GM18520 (cell line): Measurements from ENCODE around the gene CMSS1.

ENCODE experiments used
- ATAC-seq: cut with Tn5 transposase; IDR thresholded peaks from one replicate; pipeline ENCODE4 v1.9.1; 2021; ENCODE audit not compliant: unreplicated experiment

CMSS1 gene

GRCh38 chr3:100159331-100160153 is 341.9 kb downstream of the CMSS1 start:
- no peak for ATAC-seq

DNA sequence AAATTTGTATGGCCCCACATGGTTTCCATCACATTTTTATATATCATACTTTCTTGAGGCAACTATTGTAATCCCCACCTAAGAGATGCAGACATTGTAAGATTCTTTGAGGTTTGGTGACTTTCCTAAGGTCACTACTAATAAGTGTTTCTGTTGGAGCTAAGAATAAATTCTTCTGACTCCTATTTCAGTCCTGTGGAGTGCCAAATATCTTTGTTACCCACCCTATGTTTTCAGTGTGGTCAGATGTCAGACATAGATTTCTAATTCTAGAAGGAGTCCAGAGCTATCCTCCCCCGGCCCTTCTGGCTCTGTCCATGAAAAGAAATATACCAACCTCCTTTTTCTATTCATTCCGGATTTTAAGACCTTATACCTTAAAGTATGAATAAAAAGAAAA is 342.9 kb downstream of the CMSS1 start:
- no peak for ATAC-seq

DNA sequence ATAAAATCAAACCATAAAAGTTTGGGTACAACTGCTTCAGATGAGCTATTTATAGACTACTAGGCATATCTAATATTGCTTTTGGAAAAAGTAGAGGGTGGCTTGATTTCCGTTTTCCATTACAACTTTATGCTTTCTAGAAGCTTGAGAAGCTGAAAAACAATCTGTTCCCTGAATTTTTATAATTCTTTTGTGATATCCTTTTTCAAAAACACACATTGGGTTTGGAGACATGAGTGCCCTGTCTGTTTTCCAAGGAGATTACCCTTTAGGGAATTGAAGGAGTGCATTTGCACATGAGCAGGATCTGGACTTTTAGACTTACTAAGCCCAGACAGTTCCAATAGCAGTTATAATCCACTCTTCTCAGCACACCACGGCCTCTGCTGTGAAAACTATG is 346.1 kb downstream of the CMSS1 start:
- no peak for ATAC-seq

DNA sequence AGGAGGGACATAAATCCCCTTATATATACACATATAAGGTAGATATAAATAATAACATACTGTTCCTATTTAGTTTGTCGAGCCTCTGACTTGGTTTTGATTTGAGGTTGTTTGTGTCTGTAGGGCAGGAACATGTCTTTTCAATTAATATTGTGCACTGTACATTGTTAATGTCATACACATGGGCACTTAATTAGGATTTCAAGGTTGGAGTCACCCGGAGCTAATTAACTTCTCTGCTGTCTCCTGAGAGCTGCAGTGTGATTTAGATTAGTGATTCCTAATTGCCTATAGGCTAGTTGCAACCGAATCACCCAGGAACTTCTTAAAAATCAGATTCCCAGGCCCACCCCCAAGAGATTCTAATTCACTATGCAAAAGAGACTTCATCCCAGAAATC is 347.1 kb downstream of the CMSS1 start:
- ATAC-seq, result no peak

DNA sequence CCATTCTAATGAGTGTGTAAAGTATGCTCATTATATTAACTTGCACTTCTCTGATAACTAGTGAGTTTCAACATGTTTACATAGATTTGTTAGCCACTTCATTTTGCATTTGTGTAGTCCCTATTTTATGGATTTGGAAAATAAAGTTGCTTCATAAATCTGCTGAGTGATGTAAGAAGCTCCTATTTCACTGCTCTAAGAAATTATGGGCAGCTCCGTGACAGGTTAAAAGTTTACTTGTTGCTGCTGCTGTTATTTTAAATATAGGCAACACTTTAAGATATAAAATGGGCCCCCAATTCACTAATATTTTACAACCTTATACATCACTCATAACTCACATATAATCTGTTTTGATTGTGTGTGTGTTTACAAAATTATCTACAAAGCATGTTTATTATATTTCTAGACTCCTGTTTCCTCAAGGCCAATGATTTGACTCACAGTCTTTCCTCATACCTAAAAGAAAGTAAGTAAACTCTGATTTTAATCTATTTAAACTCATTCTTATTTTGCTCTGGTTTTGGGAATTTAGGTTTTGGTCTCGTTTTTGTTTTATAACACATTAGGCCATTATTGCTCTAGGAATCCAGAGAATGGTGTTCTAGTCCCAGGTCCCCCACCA is 348.4 kb downstream of the CMSS1 start:
- ATAC-seq, result no peak

DNA sequence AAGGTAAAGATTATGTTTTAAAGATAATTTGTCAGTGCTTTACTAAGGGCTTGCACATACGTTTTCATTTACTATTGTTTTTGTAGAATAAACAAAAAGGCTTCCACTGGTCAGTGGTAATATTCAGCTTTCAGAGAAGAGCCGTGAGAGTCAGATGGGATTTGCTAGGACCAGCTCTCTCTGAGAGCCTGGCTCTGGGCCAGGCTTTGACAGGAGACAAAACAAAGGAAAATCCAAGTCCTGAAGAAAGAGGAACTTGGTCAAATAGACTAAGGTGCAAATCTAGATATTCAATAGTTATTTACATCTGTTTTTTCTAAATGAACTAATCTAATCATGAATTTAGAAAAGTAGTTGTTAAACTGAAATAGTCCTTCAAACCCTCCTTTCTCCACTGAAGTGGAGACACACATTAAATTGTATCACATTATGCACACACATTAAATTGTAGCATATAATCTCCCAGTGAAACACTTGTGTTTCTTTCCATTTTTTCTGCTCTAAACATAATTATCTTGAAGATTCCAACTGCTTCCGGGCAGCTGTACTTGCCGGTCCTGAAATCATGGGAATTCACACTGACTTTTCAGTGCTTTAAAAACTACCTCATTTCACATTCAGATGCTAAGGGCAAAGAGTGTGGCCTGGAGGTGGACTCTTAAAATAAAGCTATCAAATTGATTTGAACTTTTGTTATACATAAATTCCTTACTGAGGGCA is 351.7 kb downstream of the CMSS1 start:
- no peak for ATAC-seq

DNA sequence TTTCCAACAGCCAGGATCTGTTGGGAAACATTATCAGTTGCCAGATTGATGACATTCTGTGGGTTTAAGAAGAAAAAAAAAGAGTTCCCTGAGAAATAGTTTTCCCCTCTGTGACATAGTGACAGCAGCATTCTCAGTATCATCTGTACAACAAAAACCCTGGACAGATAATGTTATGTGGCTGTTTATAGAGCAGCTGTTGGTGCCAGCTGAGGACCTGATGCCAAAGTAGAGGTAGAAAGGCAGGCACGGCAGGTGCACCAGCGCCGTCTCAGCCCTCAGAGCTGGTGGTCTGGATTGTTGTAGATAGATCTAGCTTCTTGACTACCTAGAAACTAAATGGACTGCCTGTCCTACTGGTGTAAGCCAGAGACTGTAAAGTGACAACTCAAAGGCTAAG is 352.8 kb downstream of the CMSS1 start:
- no peak for ATAC-seq

DNA sequence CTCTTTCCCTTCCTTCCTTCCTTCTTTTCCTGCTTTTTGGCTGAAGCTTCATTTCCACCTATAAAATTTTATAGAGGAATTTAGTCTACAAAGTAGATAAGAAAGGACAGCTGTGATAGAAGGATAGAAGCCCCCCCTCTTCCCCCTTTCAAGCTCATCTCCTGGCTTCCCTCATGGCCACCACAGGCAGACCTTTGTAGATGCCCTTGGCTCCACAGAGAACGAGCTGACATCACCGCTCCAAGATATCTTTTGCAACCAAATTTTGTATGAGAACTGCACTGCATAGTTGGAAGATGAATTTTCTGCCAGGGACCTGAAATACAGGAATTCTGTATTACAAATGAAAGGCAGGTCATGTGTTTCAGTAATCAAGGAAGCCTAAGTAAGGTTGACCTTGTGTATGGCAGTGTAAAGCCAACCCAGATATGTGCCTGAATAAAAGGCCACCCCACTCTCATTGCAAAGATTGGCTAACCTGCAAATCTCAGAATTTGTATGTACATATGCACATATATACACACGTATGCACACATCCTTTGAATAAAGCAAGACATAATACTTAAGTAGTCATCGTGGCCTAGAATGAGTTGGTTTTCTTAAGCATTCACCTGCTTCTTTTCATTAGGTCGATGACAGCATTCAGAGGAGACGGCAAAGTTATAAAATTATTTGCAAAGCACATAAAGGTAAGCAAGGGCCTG is 353.7 kb downstream of the CMSS1 start:
- no peak for ATAC-seq

GRCh38 chr3:100173961-100174360 is 356.3 kb downstream of the CMSS1 start:
- ATAC-seq, result no peak

- ATAC-seq, result no peak
Measured at GRCh38 chr3:100175637-100176280, 358.1 kb downstream of the CMSS1 start.

GRCh38 chr3:100179692-100180349 is 362.2 kb downstream of the CMSS1 start:
- no peak for ATAC-seq

DNA sequence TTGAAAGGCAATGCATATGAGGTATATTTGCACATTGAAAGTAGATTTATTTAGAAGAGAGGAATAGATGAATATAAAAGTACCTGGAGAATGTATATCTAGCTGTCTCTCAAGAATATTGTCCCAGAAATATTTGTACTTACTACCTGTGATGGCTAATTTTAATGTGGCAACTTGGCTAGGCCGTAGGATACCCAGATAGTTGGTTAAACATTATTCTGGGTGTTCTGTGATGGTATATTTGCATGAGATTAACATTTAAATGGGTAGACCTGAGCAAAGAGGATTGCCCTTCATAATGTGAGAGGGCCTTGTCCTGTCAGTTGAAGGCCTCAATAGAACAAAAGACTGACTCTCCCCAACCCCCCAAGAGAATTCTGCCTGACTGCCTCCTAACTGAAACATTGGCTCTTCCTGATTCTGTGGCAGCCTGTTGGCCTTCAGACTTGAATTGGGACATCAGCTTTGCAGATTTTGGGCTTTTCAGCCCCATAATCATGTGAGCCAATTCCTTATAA is 366.0 kb downstream of the CMSS1 start:
- ATAC-seq, result no peak

GRCh38 chr3:100184948-100185570 is 367.4 kb downstream of the CMSS1 start:
- no peak for ATAC-seq

- ATAC-seq, result no peak
Measured at GRCh38 chr3:100185847-100186246, 368.2 kb downstream of the CMSS1 start.

DNA sequence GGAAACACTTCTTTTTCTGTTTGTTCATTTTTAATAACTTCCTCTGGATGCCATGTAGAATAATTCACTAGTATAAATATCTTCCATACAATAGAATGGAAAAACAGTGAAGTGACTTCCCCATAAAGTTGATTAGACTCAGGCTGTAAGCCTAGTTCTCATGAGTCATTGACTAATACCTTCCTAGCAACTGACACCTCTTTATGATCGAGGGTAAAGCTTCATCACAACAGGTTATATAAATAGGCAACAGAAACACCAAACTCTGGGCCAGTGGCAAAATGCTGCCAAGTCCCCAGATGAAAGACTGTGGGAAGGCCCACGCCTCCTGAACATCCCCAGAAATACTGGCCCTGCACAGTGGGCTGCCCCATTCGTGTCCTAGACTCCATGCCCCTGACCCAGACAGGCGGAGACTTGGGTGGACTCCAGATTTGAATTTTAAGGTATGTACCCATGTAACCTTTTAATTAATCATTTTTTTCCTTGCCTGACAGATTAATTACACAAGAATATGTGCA is 371.8 kb downstream of the CMSS1 start:
- ATAC-seq, result no peak

DNA sequence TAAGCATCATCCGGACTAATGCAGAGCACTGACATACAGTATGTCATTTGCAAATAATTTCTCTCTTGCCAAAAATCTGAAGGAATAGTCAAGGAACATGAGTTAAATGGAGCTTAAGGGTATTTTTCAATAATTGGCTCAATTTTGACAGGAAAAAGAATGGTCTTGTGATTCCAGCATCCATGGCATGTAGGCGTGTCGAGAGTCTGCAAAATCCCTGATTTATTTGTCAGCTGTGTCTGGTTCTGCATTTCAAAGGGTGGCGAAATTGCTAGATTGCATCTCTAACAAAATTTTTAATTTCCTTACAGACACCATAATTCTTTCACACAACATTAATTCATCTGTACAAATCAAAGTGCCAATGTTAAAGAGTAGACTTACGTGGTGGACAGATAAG is 377.7 kb downstream of the CMSS1 start:
- no peak for ATAC-seq

DNA sequence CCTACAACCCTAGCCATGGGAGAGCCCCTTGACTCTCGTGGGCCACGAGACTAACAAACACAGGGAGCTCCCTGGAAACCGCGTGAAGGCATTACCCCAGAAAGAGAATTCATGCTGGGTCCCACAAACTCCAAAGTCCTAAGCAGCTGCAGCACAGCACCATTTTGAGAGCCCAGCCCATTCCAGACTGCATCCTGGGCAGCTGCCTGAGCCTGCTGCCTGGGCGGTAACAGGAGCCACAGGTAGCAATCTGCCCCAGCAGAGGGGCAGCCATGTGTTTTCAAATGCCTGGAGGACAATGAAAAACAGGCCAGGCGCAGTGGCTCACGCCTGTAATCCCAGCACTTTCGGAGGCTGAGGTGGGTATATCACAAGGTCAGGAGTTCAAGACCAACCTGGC is 380.2 kb downstream of the CMSS1 start:
- ATAC-seq, result no peak

DNA sequence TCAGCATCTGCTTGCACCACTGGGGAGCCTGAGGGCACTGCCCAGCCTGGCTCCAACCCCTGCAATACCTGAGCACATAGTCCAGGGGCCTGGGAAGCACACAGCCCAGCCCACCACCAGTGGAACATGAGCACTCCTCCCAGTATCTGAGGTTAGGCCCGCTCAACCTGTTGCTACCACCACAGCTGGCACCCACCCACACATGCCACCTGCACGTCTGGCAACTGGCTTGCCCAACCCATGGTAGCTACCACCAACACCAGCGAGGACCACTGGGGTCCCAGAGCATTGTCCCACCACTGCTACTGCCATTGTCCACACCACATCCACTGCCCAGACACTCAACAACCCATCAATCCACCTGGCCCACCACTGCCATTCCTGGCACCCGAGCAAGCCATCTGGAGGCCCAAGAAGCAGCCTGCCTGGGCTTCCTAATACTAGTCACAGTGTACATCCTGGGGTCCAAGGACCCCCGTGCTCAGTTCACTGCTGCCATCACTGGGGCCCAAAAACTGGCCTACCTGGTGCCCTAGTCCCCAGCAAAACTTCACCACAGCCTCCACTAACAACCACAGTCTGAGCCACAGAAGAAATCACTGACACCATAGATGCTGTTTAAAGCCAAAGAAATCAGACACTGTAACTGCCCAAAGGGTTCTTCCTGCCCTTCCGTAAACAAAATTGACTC is 381.1 kb downstream of the CMSS1 start:
- ATAC-seq, result no peak

DNA sequence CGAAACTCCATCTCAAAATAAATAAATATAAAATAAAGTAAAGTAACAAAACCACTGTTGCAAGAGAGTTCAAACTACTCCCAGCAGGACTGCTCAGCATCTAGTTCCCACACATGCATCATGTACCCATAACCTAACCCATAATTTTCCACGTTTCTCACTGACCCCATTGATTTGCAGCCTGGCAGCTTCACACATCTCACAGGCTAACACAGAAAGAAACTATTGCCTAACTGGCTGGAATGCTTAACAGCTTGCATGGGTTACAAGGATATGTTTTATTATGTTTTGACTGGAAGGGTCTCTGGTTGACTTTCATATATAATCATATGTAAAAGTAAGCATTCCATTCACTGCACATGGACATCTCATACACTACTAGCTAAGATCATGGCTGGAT is 387.5 kb downstream of the CMSS1 start:
- ATAC-seq, result no peak
